Measurements from ENCODE around the gene PSMD12. TPM values are rescaled to one million over a fixed set of nuclear protein-coding genes. Genes with fewer than 3 reads are reported as not detected.
"Not testable (repeated sequence)": the region's sequence is repeated elsewhere in the genome, so short reads cannot be mapped to it uniquely, and the experiment has no call there.

Gene PSMD12
- total and polyA plus RNA-seq, 8 donors = 4.9 to 44.6 (median 17.4) TPM

DNA sequence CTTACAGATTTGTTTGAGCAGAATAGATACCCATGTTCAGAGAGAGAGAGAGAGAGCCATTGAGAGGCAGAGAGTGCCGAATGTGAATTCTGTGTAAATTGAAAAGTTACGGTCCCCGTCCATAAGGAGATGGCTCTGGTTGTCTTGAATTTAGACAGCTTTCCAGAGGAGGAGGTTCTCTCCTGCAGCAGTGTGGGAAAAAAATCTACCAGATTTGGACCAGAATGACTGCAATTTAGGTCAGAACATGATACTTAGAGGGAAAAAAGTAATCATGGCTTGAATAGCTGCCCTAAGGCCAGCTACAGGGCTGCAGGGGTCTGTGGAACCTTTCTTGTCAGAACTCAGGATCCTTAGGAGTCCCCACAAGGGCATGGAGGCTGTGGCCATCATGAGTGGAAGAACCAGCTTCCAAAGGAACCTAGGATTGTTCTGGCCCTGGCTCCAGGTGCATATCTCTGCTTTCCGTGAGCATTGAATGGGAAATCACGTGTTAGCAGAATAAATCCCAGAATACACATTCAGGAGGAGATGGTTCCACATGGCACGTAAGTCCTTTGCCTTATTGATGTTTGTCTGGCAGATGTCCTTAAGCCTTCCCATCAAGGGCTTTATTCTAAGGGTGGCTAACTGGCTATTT, 23.7 kb upstream of the PSMD12 start:
- TF ChIP-seq, protein P1, sequence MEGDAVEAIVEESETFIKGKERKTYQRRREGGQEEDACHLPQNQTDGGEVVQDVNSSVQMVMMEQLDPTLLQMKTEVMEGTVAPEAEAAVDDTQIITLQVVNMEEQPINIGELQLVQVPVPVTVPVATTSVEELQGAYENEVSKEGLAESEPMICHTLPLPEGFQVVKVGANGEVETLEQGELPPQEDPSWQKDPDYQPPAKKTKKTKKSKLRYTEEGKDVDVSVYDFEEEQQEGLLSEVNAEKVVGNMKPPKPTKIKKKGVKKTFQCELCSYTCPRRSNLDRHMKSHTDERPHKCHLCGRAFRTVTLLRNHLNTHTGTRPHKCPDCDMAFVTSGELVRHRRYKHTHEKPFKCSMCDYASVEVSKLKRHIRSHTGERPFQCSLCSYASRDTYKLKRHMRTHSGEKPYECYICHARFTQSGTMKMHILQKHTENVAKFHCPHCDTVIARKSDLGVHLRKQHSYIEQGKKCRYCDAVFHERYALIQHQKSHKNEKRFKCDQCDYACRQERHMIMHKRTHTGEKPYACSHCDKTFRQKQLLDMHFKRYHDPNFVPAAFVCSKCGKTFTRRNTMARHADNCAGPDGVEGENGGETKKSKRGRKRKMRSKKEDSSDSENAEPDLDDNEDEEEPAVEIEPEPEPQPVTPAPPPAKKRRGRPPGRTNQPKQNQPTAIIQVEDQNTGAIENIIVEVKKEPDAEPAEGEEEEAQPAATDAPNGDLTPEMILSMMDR (IDR thresholded peaks at IDR 0.05) = no peak
- TF ChIP-seq POLR2AphosphoS5 (IDR thresholded peaks at IDR 0.05) (no peak), EP300 (IDR thresholded peaks at IDR 0.05) (no peak), POLR2A (IDR thresholded peaks at IDR 0.05) (no peak)

DNA sequence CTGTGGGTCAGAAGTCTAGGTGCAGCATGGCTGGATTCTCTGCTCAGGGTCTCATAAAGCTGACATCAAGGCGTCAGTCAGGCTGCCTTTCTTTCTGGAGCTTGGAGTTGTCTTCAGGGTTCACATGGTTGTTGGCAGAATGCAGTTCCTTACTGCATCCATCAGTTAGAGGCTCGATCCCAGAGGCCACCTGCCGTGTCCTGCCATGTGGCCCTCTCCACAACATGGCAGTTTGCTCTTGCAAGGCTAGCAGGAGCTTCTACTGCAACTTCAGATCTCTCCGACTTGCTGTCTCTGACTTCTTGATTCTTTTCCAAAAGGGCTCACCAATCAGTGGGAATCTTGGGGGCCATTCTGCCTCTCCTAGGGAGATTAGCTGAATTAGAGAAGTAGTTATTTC, 22.6 kb upstream of the PSMD12 start:
- WGBS, 5 donors = 91 to 96% (median 95%) methylated on average over 4 of the region's 4 CpGs
- peak overlapping the region in 2 of 5 donors; percentile 57 to 79 for H3K27ac ChIP-seq
- intact Hi-C loops (cut with DNase I; ENCODE audit: low total_unique reads) = no loop called here
- H3K4me3 ChIP-seq = no peak overlapping the region
- DNase-seq = no peak
- H3K4me1 ChIP-seq = peaks cover 10 to 30% (median 19%) of the 10 kb centered on the region in 4 donors
- H3K27me3 ChIP-seq = no peaks in the 10 kb centered on the region
- TF ChIP-seq POLR2A (IDR thresholded peaks at IDR 0.05) (no peak), EP300 (IDR thresholded peaks at IDR 0.05) (no peak), POLR2AphosphoS5 (IDR thresholded peaks at IDR 0.05) (no peak)
- TF ChIP-seq, protein P1 (IDR thresholded peaks at IDR 0.05) = no peak
- H3K9me3 ChIP-seq = no peaks in the 10 kb centered on the region
- peaks cover 0 to 2% (median 0%) of the 10 kb centered on the region in 4 donors for H3K36me3 ChIP-seq

More for the DNA sequence above, 23.7 kb upstream of the PSMD12 start:
- peak overlapping the region; percentile 57 to 79 (median 70) for H3K27ac ChIP-seq
- WGBS, 5 donors = 52 to 66% (median 53%) methylated on average over 6 of the region's 6 CpGs
- DNase-seq = no peak
- peaks cover 10 to 30% (median 19%) of the 10 kb centered on the region in 4 donors for H3K4me1 ChIP-seq
- intact Hi-C loops (cut with DNase I; ENCODE audit: low total_unique reads) = no loop called here
- no peak overlapping the region for H3K4me3 ChIP-seq
- H3K9me3 ChIP-seq = no peaks in the 10 kb centered on the region
- H3K36me3 ChIP-seq = peaks cover 0 to 6% (median 0%) of the 10 kb centered on the region in 4 donors
- no peaks in the 10 kb centered on the region for H3K27me3 ChIP-seq

DNA sequence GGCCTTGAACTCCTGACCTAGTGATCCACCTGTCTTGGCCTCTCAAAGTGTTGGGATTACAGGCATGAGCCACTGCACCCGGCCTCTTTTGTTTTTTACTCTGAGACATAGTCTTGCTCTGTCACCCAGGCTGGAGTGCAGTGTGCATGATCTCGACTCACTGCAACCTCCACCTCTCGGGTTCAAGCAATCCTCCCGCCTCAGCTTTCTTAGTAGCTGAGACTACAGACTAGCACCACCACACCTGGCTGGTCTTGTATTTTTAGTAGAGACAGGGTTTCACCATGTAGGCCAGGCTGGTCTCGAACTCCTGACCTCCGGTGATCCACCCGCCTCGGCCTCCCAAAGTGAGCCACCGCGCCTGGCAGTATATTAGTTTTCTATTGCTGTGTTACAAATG, 22.2 kb upstream of the PSMD12 start:
- intact Hi-C loops (cut with DNase I; ENCODE audit: low total_unique reads); H3K36me3 ChIP-seq; H3K27me3 ChIP-seq; DNase-seq; H3K4me3 ChIP-seq; H3K9me3 ChIP-seq: not testable (repeated sequence)
- Histone ChIP-seq H3K4me1 (peaks cover 10 to 30% (median 19%) of the 10 kb centered on the region in 4 donors), H3K27ac (peak overlapping the region in 1 of 5 donors; percentile 57)
- WGBS, 5 donors = 95 to 99% (median 97%) methylated on average over 10 of the region's 10 CpGs

DNA sequence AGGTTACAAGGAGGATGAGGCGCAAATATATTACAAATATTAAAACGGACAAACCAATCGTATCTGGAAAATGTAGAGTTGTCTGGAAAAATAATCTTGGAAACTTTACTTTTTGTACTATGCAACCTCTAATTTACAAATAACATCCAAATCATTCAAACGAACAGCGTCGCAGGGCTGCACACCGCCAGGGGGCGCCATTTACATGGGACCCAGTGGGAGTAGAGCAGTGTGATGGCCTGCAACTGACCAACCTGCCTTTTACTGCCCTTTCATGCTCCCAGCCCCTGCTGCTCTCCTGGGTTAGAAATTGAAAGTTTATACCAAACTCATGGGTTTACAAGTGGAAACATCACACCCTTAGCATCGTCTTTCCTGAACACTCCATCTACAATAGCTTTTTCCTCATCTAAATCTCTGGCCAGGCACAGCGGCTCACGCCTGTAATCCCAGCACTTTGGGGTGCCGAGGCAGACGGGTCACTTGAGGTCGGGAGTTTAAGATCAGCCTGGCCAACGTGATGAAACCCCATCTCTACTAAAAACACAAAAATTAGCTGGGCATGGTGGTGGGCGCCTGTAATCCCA, 20.7 kb upstream of the PSMD12 start:
- TF ChIP-seq EP300 (IDR thresholded peaks at IDR 0.05) = no peak
- TF ChIP-seq, protein P1 (IDR thresholded peaks at IDR 0.05) = peak in 5 of 7 experiments; percentile 10 to 52 (median 37)
- no peaks in the 10 kb centered on the region for H3K27me3 ChIP-seq
- H3K4me3 ChIP-seq = no peak overlapping the region
- peaks cover 10 to 30% (median 20%) of the 10 kb centered on the region in 4 donors for H3K4me1 ChIP-seq
- intact Hi-C loops (cut with DNase I; ENCODE audit: low total_unique reads) = no loop called here
- no peaks in the 10 kb centered on the region for H3K36me3 ChIP-seq
- WGBS, 5 donors = 62 to 76% (median 72%) methylated on average over 16 of the region's 16 CpGs
- DNase-seq = peak; percentile 42 to 57
- H3K9me3 ChIP-seq = no peaks in the 10 kb centered on the region
- no peak overlapping the region for H3K27ac ChIP-seq

All from stomach (tissue), 9 donors.